PC-9 (cell line): ENCODE results near the gene PPHLN1. TPM values are rescaled to one million over a fixed set of nuclear protein-coding genes. Genes with fewer than 3 reads are reported as not detected.
A peak's percentile ranks its signal among the peaks of the same experiment; 100 is the strongest.

Source experiments
- BruUV-seq: library from RNA; stranded (reverse); fragments of 400-500 nt; replicated peaks from 2 replicates; lab custom pipeline; 2021; lab: Mats Ljungman, UMichigan
- CTCF ChIA-PET: fragments of 300-600 bp; sonication (Branson Sonifier 250); formaldehyde crosslinking; loops from one replicate; lab custom pipeline; 2022; ENCODE audit warnings: antibody characterized with exemption; lab: Charles Lee
- POLR2A ChIA-PET: fragments of 300-600 bp; sonication (Branson Sonifier 250); formaldehyde crosslinking; loops from one replicate; lab custom pipeline; 2022; ENCODE audit warnings: antibody characterized with exemption; ENCODE audit not compliant: unreplicated experiment; lab: Charles Lee
- DNase-seq, 2 experiments: peaks; one replicate each; pipeline versions ENCODE4 v3.0.0 to v3.0.0-alpha.2; 2015 to 2022; ENCODE audit warnings: mixed read lengths in 1 of 2
- H2AFZ ChIP-seq: fragments of 200-600 bp; sonication (generic); 2 replicates; pipeline ENCODE4 v1.8.1; 2017; ENCODE audit warnings: antibody characterized with exemption
- H3F3A ChIP-seq: fragments of 200-600 bp; sonication (generic); 2 replicates; pipeline ENCODE4 v1.8.1; 2017; ENCODE audit warnings: antibody characterized with exemption, mild to moderate bottlenecking, low read depth; ENCODE audit not compliant: insufficient read depth
- H3K27ac ChIP-seq: fragments of 200-600 bp; sonication (generic); 2 replicates; pipeline ENCODE4 v1.6.1; 2016; ENCODE audit warnings: mixed run types
- H3K27me3 ChIP-seq: fragments of 200-600 bp; sonication (generic); 2 replicates; pipeline ENCODE4 v1.6.1; 2016; ENCODE audit warnings: low read depth, mixed run types; ENCODE audit not compliant: insufficient read depth
- H3K36me3 ChIP-seq: fragments of 200-600 bp; sonication (generic); 2 replicates; pipeline ENCODE4 v1.6.1; 2016; ENCODE audit warnings: low read depth, mixed run types
- H3K4me1 ChIP-seq: fragments of 200-600 bp; sonication (generic); replicated peaks from 2 replicates; pipeline ENCODE4 v1.6.1; 2016; ENCODE audit warnings: mixed run types; ENCODE audit not compliant: insufficient read depth
- H3K4me2 ChIP-seq: fragments of 200-600 bp; sonication (generic); 2 replicates; pipeline ENCODE4 v1.6.1; 2017; ENCODE audit warnings: mixed run types
- H3K4me3 ChIP-seq: fragments of 200-600 bp; sonication (generic); 2 replicates; pipeline ENCODE4 v1.6.1; 2016; ENCODE audit warnings: mixed run types
- H3K79me2 ChIP-seq: fragments of 200-600 bp; sonication (generic); 2 replicates; pipeline ENCODE4 v1.6.1; 2017; ENCODE audit warnings: low read depth, mixed run types
- H3K9me2 ChIP-seq: fragments of 200-600 bp; sonication (generic); 2 replicates; pipeline ENCODE4 v1.8.1; 2017; ENCODE audit warnings: mild to moderate bottlenecking; ENCODE audit not compliant: insufficient read depth
- H3K9me3 ChIP-seq: fragments of 200-600 bp; sonication (generic); 2 replicates; pipeline ENCODE4 v1.8.1; 2016; ENCODE audit warnings: low read depth; ENCODE audit not compliant: insufficient read depth
- H4K20me1 ChIP-seq: fragments of 200-600 bp; sonication (generic); 2 replicates; pipeline ENCODE4 v1.8.1; 2017; ENCODE audit not compliant: insufficient read depth
- CTCF ChIP-seq: fragments of 200-600 bp; sonication (generic); conservative IDR thresholded peaks from 2 replicates; pipeline ENCODE4 v1.6.1; 2017; ENCODE audit warnings: mixed run types, antibody characterized with exemption, mild to moderate bottlenecking, moderate library complexity
- EZH2 ChIP-seq: fragments of 200-600 bp; sonication (generic); IDR thresholded peaks from 2 replicates; pipeline ENCODE4 v1.8.0; 2017; ENCODE audit warnings: antibody characterized with exemption, low read depth
- intact Hi-C: fragments of 100-400 bp; cut with micrococcal nuclease; formaldehyde crosslinking; loops from one replicate; pipeline ENCODE4 v1.10.0; 2022; ENCODE audit not compliant: unreplicated experiment
- total RNA-seq: library from RNA; stranded (reverse); gene quantifications from 2 replicates; pipeline ENCODE4 v1.2.3, GENCODE V29; 2021

PPHLN1 gene
- total RNA-seq, 1 experiment from 2014 or later = 61.9 TPM

DNA sequence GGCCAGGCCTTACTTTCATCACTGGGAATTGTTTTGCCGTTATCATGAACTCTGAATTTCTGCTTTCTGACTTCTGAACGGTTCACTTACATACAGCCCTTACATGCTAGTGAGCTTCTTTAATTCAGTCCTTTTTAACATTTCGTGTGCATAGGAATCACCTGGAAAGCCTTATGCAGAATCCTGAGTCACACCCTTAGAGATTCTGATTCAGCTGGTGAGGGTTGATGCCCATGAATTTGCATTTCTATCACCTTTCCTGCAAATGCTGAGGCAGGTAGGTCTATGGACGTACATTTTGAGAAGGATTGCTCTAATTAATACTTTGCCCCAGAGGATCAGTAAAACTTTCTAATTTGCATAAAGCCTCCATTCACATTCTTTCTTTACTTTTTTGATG lies 44.0 kb downstream of the PPHLN1 start:
- peaks cover 16% of the 10 kb centered on the region for H3K79me2 ChIP-seq
- no peaks in the 10 kb centered on the region for H3K4me1 ChIP-seq
- H3K9me2 ChIP-seq = no peaks in the 10 kb centered on the region
- no TSS peak for BruUV-seq
- TF ChIP-seq EZH2 (no peak), CTCF (no peak)
- ChIA-PET POLR2A (no interaction called here), CTCF (no interaction called here)
- H2AFZ ChIP-seq = no peak overlapping the region
- no peaks in the 10 kb centered on the region for H3K36me3 ChIP-seq
- H3K4me3 ChIP-seq = no peak overlapping the region
- H4K20me1 ChIP-seq = peaks cover 11% of the 10 kb centered on the region; the same call in 1 of the 2 replicates
- intact Hi-C loops = loop anchor here (10.0 kb wide), 1 partner anchor 965 kb away; no protein-coding TSS in a partner anchor
- no peak for DNase-seq
- H3K27ac ChIP-seq = no peak overlapping the region
- 0 out of 2 replicates have a peak, but pooled peaks cover 5% of the 10 kb centered on the region for H3F3A ChIP-seq
- no peak overlapping the region for H3K4me2 ChIP-seq
- no peaks in the 10 kb centered on the region for H3K9me3 ChIP-seq
- H3K27me3 ChIP-seq = no peaks in the 10 kb centered on the region

- intact Hi-C loops = loop anchor here (10.0 kb wide), 1 partner anchor 963 kb away; no protein-coding TSS in a partner anchor
- no peak overlapping the region for H3K27ac ChIP-seq
- no peak for TF ChIP-seq EZH2
- peak; percentile 79 for TF ChIP-seq CTCF
Measured at GRCh38 chr12:42372154-42372791, 46.3 kb downstream of the PPHLN1 start.

GRCh38 chr12:42373669-42374068 lies 47.7 kb downstream of the PPHLN1 start:
- H3K36me3 ChIP-seq = peaks cover 5% of the 10 kb centered on the region; the same call in 1 of the 2 replicates
- no peaks in the 10 kb centered on the region for H3K4me1 ChIP-seq
- no peak overlapping the region for H3K4me2 ChIP-seq
- CTCF ChIA-PET = no interaction called here
- no peaks in the 10 kb centered on the region for H3K9me2 ChIP-seq
- peaks cover 10% of the 10 kb centered on the region; the same call in 1 of the 2 replicates for H4K20me1 ChIP-seq
- intact Hi-C loops = loop anchor here (10.0 kb wide), 1 partner anchor 961 kb away; no protein-coding TSS in a partner anchor
- no peak overlapping the region for H2AFZ ChIP-seq
- H3K27ac ChIP-seq = no peak overlapping the region
- H3K4me3 ChIP-seq = no peak overlapping the region
- no peaks in the 10 kb centered on the region for H3K27me3 ChIP-seq
- no peaks in the 10 kb centered on the region for H3K9me3 ChIP-seq
- no peak for TF ChIP-seq EZH2
- no peak for TF ChIP-seq CTCF
- BruUV-seq = no TSS peak
- 0 out of 2 replicates have a peak, but pooled peaks cover 5% of the 10 kb centered on the region for H3F3A ChIP-seq
- no peak for DNase-seq
- POLR2A ChIA-PET = no interaction called here
- peaks cover 16% of the 10 kb centered on the region for H3K79me2 ChIP-seq

More at GRCh38 chr12:42372154-42372791, 46.3 kb downstream of the PPHLN1 start:
- Histone ChIP-seq H3K4me1 (no peaks in the 10 kb centered on the region), H3K4me3 (no peak overlapping the region), H3K4me2 (no peak overlapping the region), H3K9me2 (no peaks in the 10 kb centered on the region), H4K20me1 (peaks cover 11% of the 10 kb centered on the region; the same call in 1 of the 2 replicates), H3K9me3 (no peaks in the 10 kb centered on the region), H2AFZ (no peak overlapping the region), H3K79me2 (peaks cover 16% of the 10 kb centered on the region), H3K36me3 (peaks cover 5% of the 10 kb centered on the region; the same call in 1 of the 2 replicates), H3F3A (0 out of 2 replicates have a peak, but pooled peaks cover 5% of the 10 kb centered on the region), H3K27me3 (no peaks in the 10 kb centered on the region)
- POLR2A ChIA-PET = no interaction called here
- no TSS peak for BruUV-seq
- CTCF ChIA-PET = interaction anchor here (0.6 to 1.4 kb wide), 5 partner anchors 10 to 1370 kb away, joined by 3 to 14 read pairs (median 5); no protein-coding TSS in a partner anchor
- DNase-seq = peak; percentile 4 to 43
